Ascending aorta (tissue), 2 donors: ENCODE results near the gene MRM2. TPM values are rescaled to one million over a fixed set of nuclear protein-coding genes. Genes with fewer than 3 reads are reported as not detected.
A peak's percentile ranks its signal among the peaks of the same experiment; 100 is the strongest.

ENCODE experiments used
- DNase-seq, 2 donors: peaks; one replicate each; pipeline ENCODE4 v3.0.0-alpha.2; 2019; ENCODE audit warnings: low spot score in 2 of 2
- H3K27ac ChIP-seq, 2 donors: fragments of 200-600 bp; sonication (generic); one replicate each; pipeline ENCODE4 v1.5.1; 2016 to 2017; ENCODE audit warnings: mild to moderate bottlenecking in 1 of 2
- H3K27me3 ChIP-seq: fragments of 200-600 bp; sonication (generic); one replicate; pipeline ENCODE4 v1.5.1; 2017
- H3K36me3 ChIP-seq, 2 donors: fragments of 200-600 bp; sonication (generic); one replicate each; pipeline ENCODE4 v1.5.1; 2016
- H3K4me1 ChIP-seq, 2 donors: fragments of 200-600 bp; sonication (generic); one replicate each; pipeline ENCODE4 v1.5.1; 2016 to 2017; ENCODE audit warnings: mild to moderate bottlenecking in 1 of 2
- H3K4me3 ChIP-seq, 2 donors: fragments of 200-600 bp; sonication (generic); one replicate each; pipeline ENCODE4 v1.5.1; 2016 to 2017; ENCODE audit warnings: mild to moderate bottlenecking in 1 of 2
- H3K9me3 ChIP-seq, 2 donors: fragments of 200-600 bp; sonication (generic); one replicate each; pipeline ENCODE4 v1.5.1; 2016
- CTCF ChIP-seq, 3 experiments: fragments of 200-600 bp in 2 of 3; fragments of 450-650 bp in 1 of 3; sonication (generic) in 2 of 3; IDR thresholded peaks; one replicate each; pipeline ENCODE4 v1.5.1; 2016 to 2019; ENCODE audit warnings: antibody characterized with exemption in 3 of 3, mild to moderate bottlenecking in 1 of 3, moderate library complexity in 1 of 3
- intact Hi-C: fragments of 100-400 bp; cut with DNase I; formaldehyde crosslinking; loops from one replicate; pipeline ENCODE4 v1.15.1; 2023
- total RNA-seq: library from RNA; depleted of rRNA; stranded (reverse); fragments of >200 nt; gene quantifications from one replicate; pipeline ENCODE4 v1.1.0, GENCODE V29; 2016

Gene MRM2
- total RNA-seq, 1 donor from 2014 or later = 6.7 TPM

GRCh38 chr7:2242541-2243429 lies 780 bp upstream of the MRM2 start:
- Histone ChIP-seq H3K9me3 (no peaks in the 10 kb centered on the region), H3K36me3 (peaks cover 13 to 18% of the 10 kb centered on the region in 2 donors), H3K27me3 (no peaks in the 10 kb centered on the region), H3K27ac (peak overlapping the region; percentile 27 to 52), H3K4me1 (peaks cover 3 to 16% of the 10 kb centered on the region in 2 donors), H3K4me3 (peak overlapping the region; percentile 74 to 91)
- intact Hi-C loops = loop anchor here (2.0 to 5.0 kb wide), 3 partner anchors 70 to 160 kb away; partner anchors contain the start of genes CHST12, EIF3B and SNX8
- no peak for DNase-seq
- no peak for TF ChIP-seq CTCF (IDR thresholded peaks at IDR 0.05)

- no peak for TF ChIP-seq CTCF (IDR thresholded peaks at IDR 0.05)
- intact Hi-C loops = no loop called here
- no peak for DNase-seq
- H3K9me3 ChIP-seq = no peaks in the 10 kb centered on the region
- H3K4me1 ChIP-seq = peaks cover 3 to 16% of the 10 kb centered on the region in 2 donors
- H3K36me3 ChIP-seq = peaks cover 17 to 48% of the 10 kb centered on the region in 2 donors
- H3K4me3 ChIP-seq = no peak overlapping the region
- H3K27me3 ChIP-seq = no peaks in the 10 kb centered on the region
- no peak overlapping the region for H3K27ac ChIP-seq
Measured at GRCh38 chr7:2239242-2239641, 2.8 kb downstream of the MRM2 start.

- Histone ChIP-seq H3K4me1 (peaks cover 0 to 14% of the 10 kb centered on the region in 2 donors), H3K27me3 (no peaks in the 10 kb centered on the region), H3K9me3 (no peaks in the 10 kb centered on the region), H3K27ac (peak overlapping the region; percentile 23 to 42), H3K36me3 (peaks cover 17 to 48% of the 10 kb centered on the region in 2 donors), H3K4me3 (no peak overlapping the region)
- no peak for TF ChIP-seq CTCF (IDR thresholded peaks at IDR 0.05)
- peak in 1 of 2 donors; percentile 24 for DNase-seq
- intact Hi-C loops = no loop called here
Measured at GRCh38 chr7:2237109-2237602, 4.8 kb downstream of the MRM2 start.

GRCh38 chr7:2233926-2234325 lies 8.1 kb downstream of the MRM2 start:
- intact Hi-C loops = loop anchor here (5.0 kb wide), 2 partner anchors 57 to 662 kb away; partner anchors contain the start of gene PSMG3
- Histone ChIP-seq H3K27ac (no peak overlapping the region), H3K9me3 (no peaks in the 10 kb centered on the region), H3K27me3 (no peaks in the 10 kb centered on the region), H3K4me1 (peaks cover 2 to 17% of the 10 kb centered on the region in 2 donors), H3K4me3 (peak overlapping the region in 1 of 2 donors; percentile 87), H3K36me3 (peaks cover 12 to 40% of the 10 kb centered on the region in 2 donors)
- no peak for DNase-seq
- TF ChIP-seq CTCF (IDR thresholded peaks at IDR 0.05) = no peak

GRCh38 chr7:2232766-2233520 lies 9.1 kb downstream of the MRM2 start, which contains the start of gene MAD1L1:
Gene MAD1L1, minus strand, starts transcription at chr7:2232945. Its CDS starts 2,812 bp downstream, at chr7:2230133.
- H3K4me3 ChIP-seq = peak within 1 kb of the TSS; percentile 81 to 87
- no peak for TF ChIP-seq CTCF (IDR thresholded peaks at IDR 0.05)
- intact Hi-C loops = loop anchor here (5.0 kb wide), 2 partner anchors 56 to 661 kb away; partner anchors contain the start of gene PSMG3
- no peaks in the 10 kb centered on the region for H3K9me3 ChIP-seq
- peak; percentile 45 to 92 for DNase-seq
- no peaks in the 10 kb centered on the region for H3K27me3 ChIP-seq
- H3K36me3 ChIP-seq = peaks cover 6 to 31% of the 10 kb centered on the region in 2 donors
- H3K4me1 ChIP-seq = peaks cover 2 to 17% of the 10 kb centered on the region in 2 donors
- H3K27ac ChIP-seq = peak within 1 kb of the TSS; percentile 39 to 46
